GM19468 (cell line): ENCODE measurements around the gene AHSA1.

Experiments
- ATAC-seq: cut with Tn5 transposase; IDR thresholded peaks from one replicate; pipeline ENCODE4 v1.9.1; 2021; ENCODE audit warnings: mild to moderate bottlenecking, moderate library complexity, moderate number of reproducible peaks; ENCODE audit not compliant: unreplicated experiment; ENCODE audit errors: extremely low read depth

AHSA1 gene

GRCh38 chr14:77470224-77470870 lies 12.5 kb downstream of the AHSA1 start:
- ATAC-seq: no peak

- no peak for ATAC-seq
Observed at GRCh38 chr14:77473921-77474320, 16.0 kb downstream of the AHSA1 start.

- ATAC-seq: no peak
Observed at GRCh38 chr14:77474479-77475177, 16.7 kb downstream of the AHSA1 start.

- no peak for ATAC-seq
Observed at GRCh38 chr14:77475432-77476115, 17.7 kb downstream of the AHSA1 start.

- no peak for ATAC-seq
Observed at GRCh38 chr14:77478029-77478428, 20.1 kb downstream of the AHSA1 start.

GRCh38 chr14:77478796-77479195 lies 20.9 kb downstream of the AHSA1 start:
- peak; percentile 72 for ATAC-seq

- no peak for ATAC-seq
Observed at GRCh38 chr14:77482422-77482821, 24.5 kb downstream of the AHSA1 start.

- ATAC-seq: no peak
Observed at GRCh38 chr14:77485256-77485655, 27.4 kb downstream of the AHSA1 start.

- no peak for ATAC-seq
Observed at GRCh38 chr14:77485901-77486678, 28.2 kb downstream of the AHSA1 start.

GRCh38 chr14:77488558-77488957 lies 30.7 kb downstream of the AHSA1 start:
- ATAC-seq: no peak

- no peak for ATAC-seq
Observed at GRCh38 chr14:77489041-77489440, 31.1 kb downstream of the AHSA1 start.

- no peak for ATAC-seq
Observed at GRCh38 chr14:77490347-77490986, 32.6 kb downstream of the AHSA1 start.

- no peak for ATAC-seq
Observed at GRCh38 chr14:77491056-77491455, 33.2 kb downstream of the AHSA1 start.

- ATAC-seq: no peak
Observed at GRCh38 chr14:77495334-77495733, 37.4 kb downstream of the AHSA1 start.

- ATAC-seq: no peak
Observed at GRCh38 chr14:77498120-77498979, 40.5 kb downstream of the AHSA1 start, which contains the start of gene ISM2. TSS of gene ISM2 (minus strand) at chr14:77498816. CDS start at chr14:77498793, 23 bp downstream.

- no peak for ATAC-seq
Observed at GRCh38 chr14:77498984-77499527, 41.2 kb downstream of the AHSA1 start.

- no peak for ATAC-seq
Observed at GRCh38 chr14:77502109-77502782, 44.4 kb downstream of the AHSA1 start.

GRCh38 chr14:77503138-77503537 lies 45.2 kb downstream of the AHSA1 start:
- ATAC-seq: no peak
